Measurements from ENCODE around the gene AFTPH.

The AFTPH gene

DNA sequence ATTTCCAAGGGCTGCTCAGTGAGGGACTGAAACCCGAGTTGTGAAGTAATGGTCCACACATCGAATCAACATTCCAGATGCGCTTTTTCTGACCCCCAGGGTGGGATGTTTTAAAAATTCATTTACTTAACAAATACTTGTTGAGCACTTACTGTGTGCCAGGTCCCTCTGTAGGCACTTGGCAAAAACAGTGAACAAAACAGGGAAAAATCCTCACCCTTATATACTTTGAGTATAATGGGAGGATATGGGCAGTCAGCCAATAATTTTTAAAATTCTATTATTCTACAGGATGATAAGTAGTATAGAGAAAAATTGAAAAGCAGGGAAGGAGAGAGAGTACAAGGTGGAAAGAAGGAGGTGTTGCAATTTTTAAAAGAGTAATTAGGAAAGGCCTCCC, 31.3 kb upstream of the AFTPH start:
- no peak for FAIRE-seq
- TF ChIP-seq POLR2AphosphoS5 (IDR thresholded peaks at IDR 0.05; ENCODE audit: low read depth, low read length) (no peak), TAF1 (IDR thresholded peaks at IDR 0.05; ENCODE audit: low read depth, low read length) (no peak), SPI1 (IDR thresholded peaks at IDR 0.05; ENCODE audit: low read depth, low read length) (no peak), PAX5 (IDR thresholded peaks at IDR 0.05; ENCODE audit: insufficient read depth, low read length, severe bottlenecking) (no peak), POLR2A (IDR thresholded peaks at IDR 0.05; ENCODE audit: low read depth, low read length) (no peak), POU2F2 (IDR thresholded peaks at IDR 0.05; ENCODE audit: low read depth, low read length) (no peak)

GRCh38 chr2:64493788-64494187, 30.3 kb upstream of the AFTPH start:
- TF ChIP-seq POLR2AphosphoS5 (IDR thresholded peaks at IDR 0.05; ENCODE audit: low read depth, low read length) (no peak), POU2F2 (IDR thresholded peaks at IDR 0.05; ENCODE audit: low read depth, low read length) (no peak), SPI1 (IDR thresholded peaks at IDR 0.05; ENCODE audit: low read depth, low read length) (no peak), TAF1 (IDR thresholded peaks at IDR 0.05; ENCODE audit: low read depth, low read length) (no peak), POLR2A (IDR thresholded peaks at IDR 0.05; ENCODE audit: low read depth, low read length) (no peak), PAX5 (IDR thresholded peaks at IDR 0.05; ENCODE audit: insufficient read depth, low read length, severe bottlenecking) (no peak)
- DNase-seq (ENCODE audit: insufficient read length, low spot score): no peak
- FAIRE-seq: no peak

More for the DNA sequence above, 31.3 kb upstream of the AFTPH start:
- no peak for DNase-seq (ENCODE audit: insufficient read length, low spot score)

- no peak for FAIRE-seq
- no peak for TF ChIP-seq POLR2AphosphoS5 (IDR thresholded peaks at IDR 0.05; ENCODE audit: low read depth, low read length)
- TF ChIP-seq POLR2A (IDR thresholded peaks at IDR 0.05; ENCODE audit: low read depth, low read length): no peak
- no peak for TF ChIP-seq TAF1 (IDR thresholded peaks at IDR 0.05; ENCODE audit: low read depth, low read length)
- no peak for TF ChIP-seq PAX5 (IDR thresholded peaks at IDR 0.05; ENCODE audit: insufficient read depth, low read length, severe bottlenecking)
- no peak for TF ChIP-seq SPI1 (IDR thresholded peaks at IDR 0.05; ENCODE audit: low read depth, low read length)
- no peak for TF ChIP-seq POU2F2 (IDR thresholded peaks at IDR 0.05; ENCODE audit: low read depth, low read length)
- no peak for DNase-seq (ENCODE audit: insufficient read length, low spot score)
These were observed 25.7 kb upstream of the AFTPH start for GRCh38 chr2:64498438-64498837.

- no peak for TF ChIP-seq TAF1 (IDR thresholded peaks at IDR 0.05; ENCODE audit: low read depth, low read length)
- no peak for TF ChIP-seq POLR2AphosphoS5 (IDR thresholded peaks at IDR 0.05; ENCODE audit: low read depth, low read length)
- TF ChIP-seq POU2F2 (IDR thresholded peaks at IDR 0.05; ENCODE audit: low read depth, low read length): no peak
- TF ChIP-seq SPI1 (IDR thresholded peaks at IDR 0.05; ENCODE audit: low read depth, low read length): no peak
- FAIRE-seq (no peak), DNase-seq (ENCODE audit: insufficient read length, low spot score) (no peak)
These were observed 23.6 kb upstream of the AFTPH start for GRCh38 chr2:64500549-64500948.

GRCh38 chr2:64501946-64502345, 22.2 kb upstream of the AFTPH start:
- FAIRE-seq: no peak
- TF ChIP-seq PAX5 (IDR thresholded peaks at IDR 0.05; ENCODE audit: insufficient read depth, low read length, severe bottlenecking): no peak
- no peak for TF ChIP-seq TAF1 (IDR thresholded peaks at IDR 0.05; ENCODE audit: low read depth, low read length)
- TF ChIP-seq POLR2A (IDR thresholded peaks at IDR 0.05; ENCODE audit: low read depth, low read length): no peak
- no peak for TF ChIP-seq SPI1 (IDR thresholded peaks at IDR 0.05; ENCODE audit: low read depth, low read length)
- no peak for TF ChIP-seq POLR2AphosphoS5 (IDR thresholded peaks at IDR 0.05; ENCODE audit: low read depth, low read length)
- TF ChIP-seq POU2F2 (IDR thresholded peaks at IDR 0.05; ENCODE audit: low read depth, low read length): no peak
- DNase-seq (ENCODE audit: insufficient read length, low spot score): no peak

DNA sequence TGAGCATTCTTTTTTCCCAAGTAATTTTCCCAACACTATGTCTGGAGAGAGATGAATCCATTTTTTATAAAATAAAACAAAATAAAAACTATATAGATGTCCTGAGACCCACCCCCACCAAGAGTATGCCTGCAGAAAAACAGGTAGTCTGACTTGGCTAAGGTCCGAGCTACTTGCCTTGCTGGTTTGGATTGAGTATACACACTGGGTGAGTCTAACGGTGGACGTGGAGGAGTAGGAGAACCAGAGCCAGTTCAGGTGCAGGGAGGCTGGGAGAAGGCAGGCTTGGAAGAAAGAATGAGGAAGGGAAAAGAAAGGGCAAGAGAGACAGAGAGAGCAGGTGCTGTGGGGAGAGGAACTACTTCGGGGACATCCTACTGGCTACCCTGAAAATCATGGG, 21.3 kb upstream of the AFTPH start:
- TF ChIP-seq SPI1 (IDR thresholded peaks at IDR 0.05; ENCODE audit: low read depth, low read length) (no peak), TAF1 (IDR thresholded peaks at IDR 0.05; ENCODE audit: low read depth, low read length) (no peak), PAX5 (IDR thresholded peaks at IDR 0.05; ENCODE audit: insufficient read depth, low read length, severe bottlenecking) (no peak), POLR2A (IDR thresholded peaks at IDR 0.05; ENCODE audit: low read depth, low read length) (no peak), POLR2AphosphoS5 (IDR thresholded peaks at IDR 0.05; ENCODE audit: low read depth, low read length) (no peak), POU2F2 (IDR thresholded peaks at IDR 0.05; ENCODE audit: low read depth, low read length) (no peak)
- no peak for FAIRE-seq
- no peak for DNase-seq (ENCODE audit: insufficient read length, low spot score)

DNA sequence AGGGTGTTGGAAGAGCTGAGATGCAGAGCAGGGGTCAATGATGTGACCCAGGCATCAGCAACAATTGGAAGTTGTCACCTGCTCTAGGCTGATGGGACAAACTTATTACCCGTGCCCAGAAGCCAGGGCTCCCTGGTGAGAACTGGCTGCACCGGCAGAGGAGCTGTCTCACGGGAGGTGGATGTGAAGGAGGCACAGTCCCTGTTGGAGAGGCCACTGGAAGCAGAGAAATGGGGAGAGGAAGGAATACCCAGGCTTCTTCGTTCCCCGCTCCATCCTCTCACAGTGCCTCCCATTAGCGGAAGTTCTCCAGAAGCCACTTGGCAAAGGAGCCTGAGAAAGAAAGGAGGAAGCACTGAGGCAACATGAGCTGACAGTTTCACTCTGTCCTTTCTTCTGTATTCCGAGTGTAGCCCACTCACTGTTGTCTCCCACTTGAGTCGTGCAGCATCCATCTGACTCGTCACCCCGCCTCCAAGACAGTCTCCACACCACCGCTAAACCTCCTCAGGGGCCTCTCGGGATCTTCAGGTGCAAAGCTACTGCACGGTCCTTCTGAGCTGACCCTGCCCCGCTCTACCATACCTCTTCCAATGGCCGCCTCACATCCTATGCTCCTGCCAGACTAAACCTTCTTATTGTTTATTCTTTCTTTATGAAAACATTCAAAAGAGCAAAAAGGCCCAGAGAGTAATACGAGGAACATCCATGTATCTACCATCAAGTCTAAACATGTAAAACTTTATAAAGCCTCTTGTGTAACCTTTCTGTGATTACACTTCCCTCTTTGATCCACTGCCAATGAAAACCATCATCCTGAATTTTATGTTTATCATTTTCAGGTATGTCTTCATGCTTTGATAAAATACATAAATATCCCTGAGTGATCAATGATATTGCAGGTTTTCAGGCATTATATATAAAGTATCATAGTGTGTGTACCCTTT, 19.1 kb upstream of the AFTPH start:
- FAIRE-seq: no peak
- TF ChIP-seq POLR2AphosphoS5 (IDR thresholded peaks at IDR 0.05; ENCODE audit: low read depth, low read length) (no peak), PAX5 (IDR thresholded peaks at IDR 0.05; ENCODE audit: insufficient read depth, low read length, severe bottlenecking) (no peak), POU2F2 (IDR thresholded peaks at IDR 0.05; ENCODE audit: low read depth, low read length) (no peak)
- no peak for DNase-seq (ENCODE audit: insufficient read length, low spot score)

DNA sequence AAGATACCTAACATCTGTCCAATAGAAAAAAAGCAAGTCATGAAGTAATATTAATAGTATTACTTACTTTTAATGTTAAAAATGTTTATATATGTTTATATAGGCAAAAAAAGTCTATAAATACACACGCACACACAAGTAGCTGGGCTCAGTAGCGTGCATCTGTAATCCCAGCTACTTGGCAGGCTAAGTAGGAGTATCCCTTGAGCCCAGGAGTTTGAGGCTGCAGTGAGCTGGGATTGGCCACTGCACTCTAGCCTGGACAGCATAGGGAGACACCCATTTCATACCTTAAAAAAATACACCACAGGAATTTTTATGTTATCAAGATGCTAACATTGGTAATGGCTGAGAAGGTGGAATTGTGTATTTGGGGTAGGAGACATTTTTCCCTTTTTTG, 17.4 kb upstream of the AFTPH start:
- TF ChIP-seq PAX5 (IDR thresholded peaks at IDR 0.05; ENCODE audit: insufficient read depth, low read length, severe bottlenecking) (no peak), SPI1 (IDR thresholded peaks at IDR 0.05; ENCODE audit: low read depth, low read length) (no peak), POLR2A (IDR thresholded peaks at IDR 0.05; ENCODE audit: low read depth, low read length) (no peak)
- FAIRE-seq (no peak), DNase-seq (ENCODE audit: insufficient read length, low spot score) (no peak)

GRCh38 chr2:64514008-64514407, 10.1 kb upstream of the AFTPH start:
- FAIRE-seq: no peak
- DNase-seq (ENCODE audit: insufficient read length, low spot score): no peak
- TF ChIP-seq POLR2A (IDR thresholded peaks at IDR 0.05; ENCODE audit: low read depth, low read length) (no peak), POLR2AphosphoS5 (IDR thresholded peaks at IDR 0.05; ENCODE audit: low read depth, low read length) (no peak), TAF1 (IDR thresholded peaks at IDR 0.05; ENCODE audit: low read depth, low read length) (no peak)

- FAIRE-seq: no peak
- no peak for DNase-seq (ENCODE audit: insufficient read length, low spot score)
- no peak for TF ChIP-seq POLR2AphosphoS5 (IDR thresholded peaks at IDR 0.05; ENCODE audit: low read depth, low read length)
- no peak for TF ChIP-seq TAF1 (IDR thresholded peaks at IDR 0.05; ENCODE audit: low read depth, low read length)
- no peak for TF ChIP-seq PAX5 (IDR thresholded peaks at IDR 0.05; ENCODE audit: insufficient read depth, low read length, severe bottlenecking)
- no peak for TF ChIP-seq POLR2A (IDR thresholded peaks at IDR 0.05; ENCODE audit: low read depth, low read length)
- no peak for TF ChIP-seq SPI1 (IDR thresholded peaks at IDR 0.05; ENCODE audit: low read depth, low read length)
- TF ChIP-seq POU2F2 (IDR thresholded peaks at IDR 0.05; ENCODE audit: low read depth, low read length): no peak
These were observed 9.0 kb upstream of the AFTPH start for GRCh38 chr2:64515086-64515485.

All from GM12891 (cell line).